ENCODE data around the gene LY6G5B. TPM values are rescaled to one million over a fixed set of nuclear protein-coding genes. Genes with fewer than 3 reads are reported as not detected.

LY6G5B gene
- total and polyA plus RNA-seq, 10 donors, result 3.0 to 25.3 (median 14.7) TPM

- intact Hi-C loops (cut with DNase I; ENCODE audit: low total_unique reads), result no loop called here
- Histone ChIP-seq H3K36me3 (peaks cover 0 to 62% (median 21%) of the 10 kb centered on the region in 6 donors), H3K27ac (no peak overlapping the region), H3K4me1 (peaks cover 38 to 88% (median 70%) of the 10 kb centered on the region in 6 donors), H3K9me3 (no peaks in the 10 kb centered on the region), H3K4me3 (no peak overlapping the region), H3K27me3 (replicated peaks in 1 of 7) (no peaks in the 10 kb centered on the region)
- no peak for DNase-seq
- WGBS, 5 donors, result 93 to 99% (median 94%) methylated on average over 8 of the region's 8 CpGs
- TF ChIP-seq POLR2AphosphoS5 (IDR thresholded peaks at IDR 0.05), result no peak
- TF ChIP-seq POLR2A (IDR thresholded peaks at IDR 0.05), result no peak
- TF ChIP-seq, protein P1, sequence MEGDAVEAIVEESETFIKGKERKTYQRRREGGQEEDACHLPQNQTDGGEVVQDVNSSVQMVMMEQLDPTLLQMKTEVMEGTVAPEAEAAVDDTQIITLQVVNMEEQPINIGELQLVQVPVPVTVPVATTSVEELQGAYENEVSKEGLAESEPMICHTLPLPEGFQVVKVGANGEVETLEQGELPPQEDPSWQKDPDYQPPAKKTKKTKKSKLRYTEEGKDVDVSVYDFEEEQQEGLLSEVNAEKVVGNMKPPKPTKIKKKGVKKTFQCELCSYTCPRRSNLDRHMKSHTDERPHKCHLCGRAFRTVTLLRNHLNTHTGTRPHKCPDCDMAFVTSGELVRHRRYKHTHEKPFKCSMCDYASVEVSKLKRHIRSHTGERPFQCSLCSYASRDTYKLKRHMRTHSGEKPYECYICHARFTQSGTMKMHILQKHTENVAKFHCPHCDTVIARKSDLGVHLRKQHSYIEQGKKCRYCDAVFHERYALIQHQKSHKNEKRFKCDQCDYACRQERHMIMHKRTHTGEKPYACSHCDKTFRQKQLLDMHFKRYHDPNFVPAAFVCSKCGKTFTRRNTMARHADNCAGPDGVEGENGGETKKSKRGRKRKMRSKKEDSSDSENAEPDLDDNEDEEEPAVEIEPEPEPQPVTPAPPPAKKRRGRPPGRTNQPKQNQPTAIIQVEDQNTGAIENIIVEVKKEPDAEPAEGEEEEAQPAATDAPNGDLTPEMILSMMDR (IDR thresholded peaks at IDR 0.05 in 8 of 11, conservative IDR thresholded peaks at IDR 0.05 in 3 of 11), result no peak
These were observed 15.0 kb upstream of the LY6G5B start for GRCh38 chr6:31654574-31655348.

DNA sequence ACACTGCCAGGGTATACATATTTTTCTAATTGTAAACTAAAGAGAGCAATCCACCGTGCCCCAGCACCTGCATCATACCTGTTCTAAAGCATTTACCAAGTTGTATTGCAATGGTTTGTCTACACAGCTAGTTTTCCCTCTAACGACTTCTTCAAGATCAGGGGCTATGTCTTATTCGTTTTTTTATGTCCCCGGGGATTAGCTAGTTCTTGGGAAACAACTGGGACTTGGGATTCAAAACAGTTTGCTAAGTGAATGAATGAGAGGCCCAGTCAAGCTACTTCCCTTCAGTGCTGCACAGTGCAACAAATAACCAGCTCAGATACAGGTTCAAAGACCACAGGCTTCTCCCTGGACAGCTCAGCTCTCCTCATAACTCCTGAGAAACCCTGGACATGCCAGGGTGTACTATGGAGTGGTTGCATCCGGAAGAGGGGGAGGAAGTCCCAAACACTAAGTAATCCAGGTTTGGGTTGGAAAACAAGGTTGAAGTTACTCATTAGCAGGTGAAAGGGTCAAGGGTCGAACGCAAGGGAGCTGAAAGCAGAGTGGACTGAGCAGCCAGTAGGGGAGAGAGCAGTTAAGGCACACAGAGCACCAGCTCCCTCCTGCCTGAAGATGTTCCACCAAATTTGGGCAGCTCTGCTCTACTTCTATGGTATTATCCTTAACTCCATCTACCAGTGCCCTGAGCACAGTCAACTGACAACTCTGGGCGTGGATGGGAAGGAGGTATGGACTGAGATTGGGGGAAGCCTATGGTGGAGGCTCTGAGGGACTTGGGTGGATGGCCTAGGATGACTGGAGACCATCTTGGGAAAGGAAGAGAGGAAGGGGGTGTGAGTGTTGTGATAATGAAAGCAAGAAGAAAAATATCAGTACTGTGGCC, 14.2 kb upstream of the LY6G5B start, which contains the start of gene APOM:
APOM (plus strand) TSS at position 546 of the 889 bp plus-strand sequence; CDS start at position 619, 73 bp downstream.
- no peaks in the 10 kb centered on the region for H3K27me3 ChIP-seq (replicated peaks in 1 of 7)
- WGBS, 5 donors, result 86 to 96% (median 91%) methylated on average over 8 of the region's 8 CpGs
- H3K4me3 ChIP-seq, result no peak within 1 kb of the TSS
- H3K4me1 ChIP-seq, result peaks cover 38 to 86% (median 64%) of the 10 kb centered on the region in 6 donors
- H3K9me3 ChIP-seq, result no peaks in the 10 kb centered on the region
- peaks cover 0 to 54% (median 15%) of the 10 kb centered on the region in 6 donors for H3K36me3 ChIP-seq
- intact Hi-C loops (cut with DNase I; ENCODE audit: low total_unique reads), result no loop called here
- H3K27ac ChIP-seq, result peak within 1 kb of the TSS in 1 of 8 donors; percentile 28
- DNase-seq, result no peak
- no peak for TF ChIP-seq POLR2AphosphoS5 (IDR thresholded peaks at IDR 0.05)
- TF ChIP-seq, protein P1 (IDR thresholded peaks at IDR 0.05 in 8 of 11, conservative IDR thresholded peaks at IDR 0.05 in 3 of 11), result no peak
- TF ChIP-seq POLR2A (IDR thresholded peaks at IDR 0.05), result no peak

- 61 to 83% (median 77%) methylated on average over 6 of the region's 6 CpGs for WGBS, 5 donors
- Histone ChIP-seq H3K36me3 (peaks cover 0 to 59% (median 22%) of the 10 kb centered on the region in 6 donors), H3K4me1 (peaks cover 39 to 92% (median 70%) of the 10 kb centered on the region in 6 donors), H3K9me3 (no peaks in the 10 kb centered on the region), H3K27ac (peak overlapping the region in 5 of 8 donors; percentile 9 to 97 (median 94)), H3K4me3 (peak overlapping the region in 1 of 8 donors; percentile 6), H3K27me3 (replicated peaks in 1 of 7) (no peaks in the 10 kb centered on the region)
- TF ChIP-seq, protein P1 (IDR thresholded peaks at IDR 0.05 in 8 of 11, conservative IDR thresholded peaks at IDR 0.05 in 3 of 11), result no peak
- no peak for TF ChIP-seq POLR2A (IDR thresholded peaks at IDR 0.05)
- TF ChIP-seq POLR2AphosphoS5 (IDR thresholded peaks at IDR 0.05), result no peak
- no peak for DNase-seq
- intact Hi-C loops (cut with DNase I; ENCODE audit: low total_unique reads), result no loop called here
These were observed 12.2 kb upstream of the LY6G5B start for GRCh38 chr6:31657406-31658157.

Data from spleen (tissue), 11 donors.